Stimulated activated CD4-positive, alpha-beta T cell treated with anti-CD3 and anti-CD28 coated beads, Interleukin-4, amount 100 ng/mL, for 4 hours (primary cell): ENCODE data around the gene TSC22D1.

Experiments used
- DNase-seq, 2 experiments: peaks; one replicate each; pipeline ENCODE4 v3.0.0-alpha.2; 2020

The TSC22D1 gene

DNA sequence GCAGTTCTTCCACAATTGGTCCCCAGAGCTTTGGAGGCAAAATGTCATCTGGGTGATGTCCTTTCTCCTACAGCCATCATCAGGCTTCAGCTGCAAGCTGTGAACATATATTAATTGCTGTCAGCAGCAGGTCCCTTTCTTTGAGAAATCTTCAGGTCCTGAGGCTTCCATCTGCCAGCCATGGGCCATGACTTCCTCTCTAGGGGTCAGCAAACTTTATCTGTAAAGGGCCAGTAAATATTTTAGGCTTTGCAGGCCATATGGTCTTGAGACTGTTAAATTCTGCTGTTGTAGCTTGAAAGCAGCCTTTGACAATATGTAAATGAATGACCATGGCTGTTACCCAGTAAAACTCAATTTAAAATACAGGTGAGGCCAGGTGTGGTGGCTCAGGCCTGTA, 175.4 kb downstream of the TSC22D1 start:
- DNase-seq = no peak

DNA sequence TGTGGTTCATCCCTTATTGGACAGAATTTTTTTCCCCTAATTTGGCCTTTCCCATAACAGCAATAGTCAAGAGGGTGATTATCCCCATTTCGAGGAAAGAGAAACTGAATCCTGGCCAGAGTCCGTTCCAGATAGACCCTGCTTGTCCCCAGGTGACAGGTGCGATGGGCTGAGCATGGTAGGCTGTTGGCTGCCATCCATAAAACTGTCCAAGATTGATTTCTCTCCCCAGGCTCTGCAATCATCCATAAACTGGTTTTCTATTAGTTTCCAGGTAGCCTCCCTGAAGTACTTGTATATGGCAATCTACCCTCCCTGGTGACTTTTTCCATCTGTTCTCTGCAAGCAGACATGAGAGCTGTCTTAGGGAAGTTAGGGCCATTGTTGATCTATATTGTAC, 177.1 kb downstream of the TSC22D1 start:
- DNase-seq = no peak

DNA sequence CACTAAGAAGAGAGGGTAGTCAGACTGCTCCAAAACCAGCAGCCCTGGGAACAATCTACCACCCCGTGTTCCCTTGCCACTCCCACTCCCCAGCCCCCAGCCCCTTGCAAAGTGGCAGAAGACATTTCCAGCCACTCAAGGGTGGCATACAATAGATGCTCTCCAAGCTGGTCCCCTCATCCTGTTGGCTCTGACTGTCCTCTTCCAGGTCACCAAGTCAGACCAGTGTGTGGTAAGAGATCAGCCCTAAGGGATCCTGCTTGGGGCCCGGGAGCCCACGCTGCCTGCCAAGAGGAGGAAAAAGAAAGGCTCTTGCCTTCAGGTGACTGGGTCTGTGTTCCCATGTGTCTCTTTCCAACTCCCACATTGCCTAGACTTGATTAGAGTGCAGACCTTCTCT, 177.5 kb downstream of the TSC22D1 start:
- no peak for DNase-seq

DNA sequence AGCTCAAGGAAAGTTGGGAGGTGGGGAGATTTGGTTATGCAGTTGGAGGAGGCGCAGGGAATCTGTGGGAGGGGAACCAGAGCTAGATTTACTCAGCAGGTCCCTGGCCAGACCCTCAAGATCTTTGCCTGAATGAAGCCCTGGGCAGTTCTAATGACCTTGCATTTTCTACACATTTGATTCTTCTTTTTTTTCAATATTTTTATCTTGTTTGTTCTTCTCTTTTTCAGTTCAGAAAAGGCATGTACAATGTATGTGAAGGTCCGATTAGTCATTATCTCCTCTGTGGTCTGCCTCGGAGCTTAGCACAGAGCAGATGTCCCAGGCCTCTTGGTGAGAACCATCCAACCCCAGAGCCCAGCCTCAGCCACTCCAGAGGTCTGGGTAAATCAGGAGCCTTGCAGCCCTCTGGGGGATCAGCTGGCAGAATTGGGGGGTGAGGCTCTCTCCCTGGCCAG, 178.3 kb downstream of the TSC22D1 start:
- DNase-seq = no peak

DNA sequence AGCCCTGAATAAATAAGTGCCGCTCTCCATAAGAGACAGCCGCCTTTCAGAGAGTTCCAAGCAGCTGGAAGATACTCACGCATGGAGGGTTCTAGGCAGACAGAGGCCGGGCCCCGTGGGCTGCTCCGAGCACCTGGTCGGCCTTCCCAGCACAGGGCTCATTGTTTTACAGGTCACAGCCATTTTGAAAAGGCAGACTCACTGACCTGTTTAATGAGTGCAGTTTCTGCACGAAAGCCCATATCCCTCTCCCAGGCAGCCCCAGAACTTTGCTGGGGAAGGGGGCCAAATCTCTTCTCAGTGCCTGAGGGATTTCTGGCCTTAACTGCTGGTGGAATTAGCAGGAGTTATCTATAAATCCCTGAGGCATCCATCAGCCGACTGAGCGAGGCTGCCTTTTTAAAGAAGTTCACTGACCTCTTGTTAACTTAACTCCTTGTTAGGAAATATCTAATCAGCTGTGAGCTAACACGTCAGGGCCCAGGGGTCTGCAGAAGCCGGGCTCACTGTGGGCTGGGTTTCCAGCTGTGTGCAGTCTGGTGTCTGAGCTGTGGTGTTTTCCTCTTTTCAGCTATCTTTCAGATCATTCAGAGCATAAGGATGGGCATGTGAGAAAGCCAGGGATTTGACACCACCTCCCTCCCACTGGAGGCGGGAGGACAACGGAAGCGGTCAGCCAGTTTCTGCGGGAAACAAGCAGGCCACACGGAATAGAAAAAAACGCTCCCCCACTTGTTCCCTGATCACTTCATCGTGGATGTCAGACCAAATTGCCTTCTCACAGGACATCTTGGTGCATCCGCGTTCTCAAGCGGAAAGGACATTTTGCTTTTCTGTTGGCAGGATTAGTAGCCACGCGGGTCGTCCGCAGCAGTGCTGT, 179.2 kb downstream of the TSC22D1 start:
- no peak for DNase-seq

DNA sequence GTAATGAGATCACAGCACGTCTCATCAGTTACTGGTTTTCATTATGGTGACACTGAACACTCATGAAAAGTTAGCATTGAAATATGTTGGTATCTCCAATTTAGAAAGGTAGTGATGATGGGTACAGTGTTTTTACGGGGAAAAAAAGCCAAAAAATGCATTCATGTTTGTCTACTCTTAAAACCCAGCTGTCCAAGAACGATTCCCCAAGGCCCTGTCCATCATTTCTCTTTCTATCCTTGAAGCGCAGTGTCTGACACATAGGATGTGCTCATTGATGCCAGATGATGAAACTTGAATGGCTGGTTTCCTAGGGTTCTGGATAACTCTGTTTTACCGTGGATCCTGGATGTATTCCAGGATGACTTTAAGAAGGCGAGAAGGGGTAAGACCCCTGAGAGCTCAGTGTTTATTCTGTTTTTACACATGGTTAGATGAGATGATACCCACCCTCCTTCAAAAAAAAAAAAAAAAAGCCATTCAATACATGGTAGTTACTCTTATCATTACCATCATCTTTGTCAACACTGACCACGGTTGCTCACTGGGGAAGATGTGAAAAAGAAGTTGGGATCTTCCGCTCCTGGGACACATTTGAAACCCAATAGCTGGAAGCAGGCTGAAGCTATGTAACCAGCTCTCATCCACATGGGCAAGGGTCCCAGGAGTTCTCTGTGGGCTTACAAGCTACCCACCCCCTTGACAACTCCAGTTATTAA, 180.0 kb downstream of the TSC22D1 start:
- DNase-seq = no peak

DNA sequence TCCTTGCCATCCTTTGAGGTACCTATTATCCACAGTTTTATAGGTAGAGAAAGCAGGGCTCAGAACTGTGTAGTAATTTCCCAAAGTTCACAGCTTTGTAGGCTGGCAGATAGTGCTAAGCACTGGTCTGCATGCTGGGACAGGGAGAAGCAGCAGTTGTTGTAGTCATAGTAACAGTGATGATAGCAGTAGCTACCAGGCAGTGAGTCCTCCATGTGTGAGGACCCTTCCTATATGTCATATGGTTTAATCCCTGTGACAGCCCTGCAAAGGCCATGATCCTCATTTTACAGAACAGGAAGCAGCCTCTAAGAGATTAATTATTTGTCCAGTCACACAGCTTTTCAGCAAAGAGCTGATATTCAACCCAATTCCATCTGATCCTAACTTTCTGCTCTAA, 181.5 kb downstream of the TSC22D1 start:
- no peak for DNase-seq

DNA sequence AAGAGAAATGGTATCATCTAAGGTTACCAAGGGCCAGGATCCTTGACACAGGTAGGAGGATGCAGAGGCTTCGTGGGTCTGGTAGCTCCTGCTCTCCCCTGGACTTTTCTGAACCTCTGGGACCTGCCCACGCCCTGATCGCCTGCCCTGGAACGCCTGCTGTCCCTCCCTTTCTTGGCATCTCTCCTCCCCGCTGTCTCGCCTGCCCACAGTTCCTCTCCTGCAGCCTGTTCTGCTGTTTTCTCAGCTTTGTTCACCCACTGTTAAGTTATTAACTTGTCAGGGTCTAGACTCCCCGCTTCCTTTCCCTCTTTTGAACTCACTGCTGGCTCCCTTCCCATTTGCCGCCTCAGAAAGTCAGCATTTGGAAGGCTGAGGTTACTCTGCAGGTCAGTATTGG, 182.7 kb downstream of the TSC22D1 start:
- DNase-seq = no peak

DNA sequence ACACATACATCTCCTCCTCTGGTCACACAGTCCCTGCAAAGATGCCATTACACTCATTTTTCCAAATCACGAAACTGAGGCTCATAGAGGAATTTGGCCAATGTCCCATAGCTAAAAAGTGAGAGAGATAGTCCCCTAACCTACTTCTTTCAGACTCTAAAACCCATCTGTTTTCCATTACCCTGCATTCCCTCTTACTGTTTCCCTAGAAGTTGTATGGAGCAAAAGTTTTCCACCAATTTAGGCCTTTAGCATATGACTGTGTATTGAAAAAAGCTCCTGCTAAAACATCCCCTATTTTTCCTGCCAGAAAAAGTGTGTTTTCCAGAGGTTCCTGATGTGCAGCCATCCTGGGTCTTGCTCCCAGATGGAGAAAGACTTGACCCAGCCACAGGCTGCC, 186.3 kb downstream of the TSC22D1 start:
- no peak for DNase-seq

DNA sequence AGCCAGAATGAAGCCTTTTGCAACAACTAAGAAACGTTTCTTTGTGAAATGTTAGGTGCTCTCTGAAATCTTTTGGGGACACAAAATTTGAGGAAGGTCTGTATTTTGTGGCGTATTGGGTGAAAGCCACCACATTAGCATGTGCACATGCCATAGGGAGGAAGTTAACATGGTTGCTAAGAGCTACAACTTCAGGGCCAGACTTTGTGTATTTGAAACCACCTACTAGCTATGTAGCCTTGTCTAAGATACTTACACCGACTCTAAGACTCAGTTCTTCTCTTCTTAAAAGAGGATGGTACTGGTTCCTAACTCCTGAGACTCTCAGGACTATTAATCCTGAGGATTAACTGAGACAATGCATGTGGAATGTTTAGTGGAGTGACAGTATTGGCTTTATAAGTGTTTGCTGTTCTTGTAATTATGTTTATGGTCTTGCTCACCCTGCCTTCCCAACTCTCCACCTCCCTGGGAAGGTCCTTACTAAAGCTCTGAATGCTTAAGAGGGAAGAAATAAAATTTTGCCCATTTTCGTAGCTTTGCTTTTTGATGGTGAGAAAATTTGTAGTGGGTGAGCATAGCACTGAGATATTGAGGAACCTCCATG, 187.0 kb downstream of the TSC22D1 start:
- DNase-seq = no peak

DNA sequence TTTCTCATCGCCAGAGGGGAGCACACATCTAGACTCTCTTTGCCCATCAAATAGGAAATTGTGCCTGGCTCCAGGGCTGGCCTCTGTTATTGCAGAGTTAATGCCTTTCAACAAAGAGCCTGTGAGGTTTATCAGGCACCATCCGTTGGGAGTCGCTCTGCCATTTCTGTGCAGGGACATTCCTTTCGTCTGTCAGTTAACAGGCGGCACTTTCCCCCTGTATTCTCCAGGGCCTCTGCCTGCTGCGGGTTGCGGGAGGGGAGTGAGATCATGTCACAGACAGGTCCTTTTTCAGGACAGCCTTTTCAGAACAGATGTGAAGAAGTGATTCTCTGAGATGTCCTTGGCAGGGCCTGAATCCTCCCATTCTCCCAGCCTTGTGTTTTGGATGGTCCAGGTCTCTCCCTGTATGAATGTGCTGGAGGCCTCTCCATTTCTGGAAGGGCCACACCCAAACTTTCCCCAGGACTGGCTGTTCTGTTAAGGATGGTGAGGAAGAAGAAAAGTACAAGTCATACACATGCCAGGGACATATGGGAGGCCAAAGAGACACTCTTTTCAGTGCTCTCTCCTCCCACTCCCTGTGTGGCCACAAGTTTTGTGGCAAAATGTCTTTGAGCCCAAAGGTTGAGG, 187.6 kb downstream of the TSC22D1 start:
- no peak for DNase-seq

DNA sequence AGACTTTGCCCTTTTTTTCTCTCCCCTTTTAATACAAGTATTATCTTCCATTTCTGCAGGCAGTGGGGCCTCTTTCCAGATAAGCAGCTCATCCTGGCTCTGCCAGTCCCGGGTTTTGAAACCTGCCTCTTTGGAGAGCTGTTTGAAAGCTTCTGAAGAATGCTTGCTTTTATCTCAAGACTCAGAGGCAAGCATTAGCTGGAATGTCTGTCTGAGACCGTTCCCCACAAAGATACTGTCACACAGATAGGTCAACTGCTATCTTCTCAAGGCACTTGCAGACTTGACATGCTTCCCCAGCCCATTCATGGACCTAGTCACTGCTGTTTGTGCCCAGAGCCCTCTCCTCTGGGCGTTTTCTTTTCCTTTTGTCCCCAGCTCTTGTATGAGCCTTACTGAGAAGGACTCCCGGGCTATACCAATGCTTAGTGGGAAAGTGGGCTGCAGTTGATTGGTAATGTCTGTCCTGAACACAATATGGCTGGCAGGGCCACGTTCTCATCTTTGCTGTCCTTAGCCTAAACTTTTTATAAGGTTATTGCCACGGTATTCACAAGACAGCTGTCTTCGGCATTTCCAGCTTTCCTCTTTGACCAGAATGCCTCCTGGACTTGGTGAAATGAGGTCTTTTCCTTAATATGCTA, 189.1 kb downstream of the TSC22D1 start:
- no peak for DNase-seq

DNA sequence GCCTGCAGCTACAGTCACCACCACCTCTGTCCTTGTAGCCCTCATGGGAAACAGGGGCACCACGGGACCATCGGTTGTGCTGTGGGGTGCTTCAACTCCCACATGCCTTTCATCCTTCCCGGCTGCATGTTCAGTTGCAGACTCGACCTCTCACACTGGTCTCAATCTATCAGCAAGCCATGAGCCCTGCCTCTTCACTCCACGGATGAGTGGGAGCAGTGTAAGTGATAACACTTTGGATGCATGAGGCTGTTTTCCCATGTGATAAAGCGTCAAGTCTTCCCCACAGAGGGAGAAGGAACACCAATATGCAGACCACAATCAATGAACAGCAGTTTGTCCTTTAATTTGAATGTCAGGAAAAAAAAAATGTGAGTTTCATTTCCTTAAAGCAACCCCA, 190.3 kb downstream of the TSC22D1 start:
- DNase-seq = no peak

DNA sequence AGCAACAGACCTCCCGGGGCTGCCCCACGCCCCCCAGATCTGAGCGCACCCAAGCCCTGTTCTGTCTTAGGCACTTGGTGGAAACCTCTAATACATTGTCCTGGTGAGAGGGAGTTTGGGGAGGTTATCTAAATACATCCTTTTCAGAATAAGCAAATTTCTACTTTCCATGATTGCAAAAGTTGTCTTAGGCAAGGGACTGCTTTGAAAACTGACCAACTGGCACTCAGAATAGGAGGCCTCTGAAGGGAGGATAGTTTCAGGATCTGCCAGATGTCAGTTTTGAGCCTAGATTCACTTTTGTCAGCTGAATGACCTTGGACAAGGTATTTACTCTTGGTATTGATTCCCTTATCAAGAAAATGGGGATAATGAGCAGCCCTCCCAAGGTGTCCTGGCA, 190.7 kb downstream of the TSC22D1 start:
- DNase-seq = no peak

DNA sequence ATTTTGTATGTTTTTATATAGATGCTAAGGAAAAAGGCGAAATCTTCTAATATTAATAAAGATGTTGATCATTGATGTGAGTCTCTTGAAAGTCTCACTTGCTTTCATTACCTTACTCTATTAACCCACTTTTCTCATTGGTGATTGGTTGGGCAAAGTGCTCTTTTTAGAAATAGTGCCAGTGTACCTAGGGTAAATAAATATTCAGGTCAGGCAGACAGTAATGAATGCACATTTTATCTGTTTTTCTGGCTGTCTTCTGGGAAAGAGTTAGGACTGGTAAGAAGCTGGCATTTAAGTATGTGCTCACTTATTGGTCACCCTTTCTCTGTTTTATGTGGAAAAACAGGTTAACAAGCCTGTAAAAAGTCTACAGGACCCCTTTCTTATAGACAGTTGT, 191.4 kb downstream of the TSC22D1 start:
- DNase-seq = no peak

DNA sequence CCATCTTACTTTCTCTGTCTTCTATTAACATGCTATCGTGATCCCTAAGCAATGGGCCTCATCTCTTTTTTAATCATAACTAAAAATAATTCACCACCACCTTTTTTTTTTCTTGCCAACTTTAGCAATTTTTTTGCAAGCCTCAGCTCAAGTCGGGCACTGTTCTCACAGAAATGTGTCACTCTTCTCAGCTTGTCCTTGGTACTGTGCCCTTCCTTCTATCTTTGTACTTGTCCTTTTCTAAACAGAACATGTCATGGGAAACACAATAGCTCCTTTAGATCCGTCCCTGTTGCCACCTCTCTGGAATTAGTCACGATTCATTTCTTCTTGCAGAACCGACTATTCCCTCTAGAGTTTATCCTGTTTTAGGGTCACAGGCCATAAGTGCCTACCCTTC, 192.2 kb downstream of the TSC22D1 start:
- no peak for DNase-seq

DNA sequence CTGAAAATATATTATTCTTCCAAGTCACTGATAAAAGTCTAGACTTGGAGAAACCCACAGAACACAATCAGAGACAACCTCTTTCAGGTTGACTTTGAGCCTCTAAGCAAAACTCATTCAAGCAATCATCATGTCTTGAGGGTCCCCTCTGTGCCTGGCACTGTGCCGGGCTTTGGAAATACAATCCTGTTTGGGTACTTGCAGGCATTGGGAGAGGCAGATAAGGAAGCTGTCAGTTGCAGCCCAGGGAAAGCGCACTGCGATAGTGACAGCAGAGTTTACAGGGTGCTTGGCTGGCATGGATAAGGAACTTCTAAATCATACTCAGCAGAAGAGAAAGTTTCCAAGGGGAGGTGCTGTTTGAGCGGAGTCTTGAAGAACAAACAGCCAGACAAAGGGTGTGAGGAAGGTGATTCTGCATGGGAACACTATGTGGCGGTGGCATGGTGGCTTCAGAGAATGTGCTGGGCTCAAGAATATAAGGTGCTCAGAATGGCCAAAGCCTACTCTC, 193.4 kb downstream of the TSC22D1 start:
- DNase-seq = no peak
